H9 (cell line): ENCODE results near the gene ARAP1. TPM values are rescaled to one million over a fixed set of nuclear protein-coding genes. Genes with fewer than 3 reads are reported as not detected.
A peak's percentile ranks its signal among the peaks of the same experiment; 100 is the strongest.

Experiments used
- DNase-seq: peaks from one replicate; pipeline ENCODE4 v3.0.0-alpha.2; 2017
- H2AFZ ChIP-seq: one replicate; pipeline ENCODE4 v1.6.1; 2013; ENCODE audit warnings: mild to moderate bottlenecking, low read length, control low read depth, moderate library complexity
- H2AK5ac ChIP-seq: 2 replicates; pipeline ENCODE4 v1.6.1; 2013; ENCODE audit warnings: low read length, control low read depth, mixed read lengths; ENCODE audit not compliant: insufficient read length
- H2BK120ac ChIP-seq: one replicate; pipeline ENCODE4 v1.6.1; 2013; ENCODE audit warnings: low read depth, mild to moderate bottlenecking, low read length, control low read depth, inconsistent platforms; ENCODE audit not compliant: poor library complexity, severe bottlenecking
- H2BK12ac ChIP-seq: 2 replicates; pipeline ENCODE4 v1.6.1; 2013; ENCODE audit warnings: low read length, control low read depth, mixed read lengths, low read depth; ENCODE audit not compliant: insufficient read length
- H2BK15ac ChIP-seq: 2 replicates; pipeline ENCODE4 v1.6.1; 2013; ENCODE audit warnings: low read depth, low read length, control low read depth
- H2BK20ac ChIP-seq: one replicate; pipeline ENCODE4 v1.6.1; 2013; ENCODE audit warnings: low read depth, mild to moderate bottlenecking, low read length, control low read depth, inconsistent platforms; ENCODE audit not compliant: poor library complexity, severe bottlenecking
- H2BK5ac ChIP-seq: 2 replicates; pipeline ENCODE4 v1.6.1; 2013; ENCODE audit warnings: low read length, control low read depth, mixed read lengths; ENCODE audit not compliant: insufficient read length
- H3K14ac ChIP-seq: 2 replicates; pipeline ENCODE4 v1.6.1; 2013; ENCODE audit warnings: low read length, control low read depth; ENCODE audit not compliant: insufficient read depth
- H3K18ac ChIP-seq: 2 replicates; pipeline ENCODE4 v1.6.1; 2013; ENCODE audit warnings: low read depth, mild to moderate bottlenecking, mixed read lengths, low read length, control low read depth; ENCODE audit not compliant: insufficient read length
- H3K23ac ChIP-seq: 2 replicates; pipeline ENCODE4 v1.6.1; 2013; ENCODE audit warnings: low read length, control low read depth, mixed read lengths, low read depth; ENCODE audit not compliant: insufficient read length
- H3K23me2 ChIP-seq: 2 replicates; pipeline ENCODE4 v1.6.1; 2013; ENCODE audit warnings: low read depth, mild to moderate bottlenecking, mixed read lengths, low read length, control low read depth; ENCODE audit not compliant: insufficient read length, poor library complexity, severe bottlenecking
- H3K27ac ChIP-seq: 2 replicates; pipeline ENCODE4 v1.5.1; 2013; ENCODE audit warnings: low read length, control low read depth, mixed read lengths, low read depth; ENCODE audit not compliant: insufficient read length
- H3K27me3 ChIP-seq: 2 replicates; pipeline ENCODE4 v1.6.1; 2013; ENCODE audit warnings: low read length, control low read depth, inconsistent platforms; ENCODE audit not compliant: insufficient read depth
- H3K4ac ChIP-seq: 2 replicates; pipeline ENCODE4 v1.6.1; 2013; ENCODE audit warnings: low read depth, mild to moderate bottlenecking, control low read depth, inconsistent platforms, low read length, moderate library complexity
- H3K4me1 ChIP-seq: 2 replicates; pipeline ENCODE4 v1.6.1; 2013; ENCODE audit warnings: low read length, control low read depth, inconsistent platforms; ENCODE audit not compliant: insufficient read depth
- H3K4me2 ChIP-seq: 2 replicates; pipeline ENCODE4 v1.6.1; 2013; ENCODE audit warnings: low read length, control low read depth, mixed read lengths; ENCODE audit not compliant: insufficient read length, insufficient read depth
- H3K56ac ChIP-seq: 2 replicates; pipeline ENCODE4 v1.6.1; 2013; ENCODE audit warnings: low read depth, mild to moderate bottlenecking, mixed read lengths, low read length, control low read depth; ENCODE audit not compliant: insufficient read length
- H3K79me1 ChIP-seq: 2 replicates; pipeline ENCODE4 v1.6.1; 2013; ENCODE audit warnings: low read depth, mild to moderate bottlenecking, moderate library complexity, low read length, control low read depth, inconsistent platforms; ENCODE audit not compliant: insufficient read depth, poor library complexity, severe bottlenecking
- H3K79me2 ChIP-seq: 2 replicates; pipeline ENCODE4 v1.6.1; 2013; ENCODE audit warnings: low read length, control low read depth, inconsistent platforms; ENCODE audit not compliant: insufficient read depth
- H3K9ac ChIP-seq: 2 replicates; pipeline ENCODE4 v1.6.1; 2013; ENCODE audit warnings: low read length, control low read depth, mixed read lengths; ENCODE audit not compliant: insufficient read length; ENCODE audit errors: extremely low read depth
- H3K9me3 ChIP-seq: one replicate; pipeline ENCODE4 v1.6.1; 2013; ENCODE audit warnings: low read depth, low read length, inconsistent platforms; ENCODE audit not compliant: control insufficient read depth
- H3T11ph ChIP-seq: one replicate; pipeline ENCODE4 v1.6.1; 2013; ENCODE audit warnings: mild to moderate bottlenecking, low read length, control low read depth, inconsistent platforms
- H4K20me1 ChIP-seq: one replicate; pipeline ENCODE4 v1.6.1; 2013; ENCODE audit not compliant: control insufficient read depth, insufficient read length, insufficient read depth
- H4K5ac ChIP-seq: 2 replicates; pipeline ENCODE4 v1.6.1; 2013; ENCODE audit warnings: low read depth, mild to moderate bottlenecking, mixed read lengths, low read length, control low read depth; ENCODE audit not compliant: insufficient read length
- H4K8ac ChIP-seq: replicated peaks from 2 replicates; pipeline ENCODE4 v1.6.1; 2013; ENCODE audit warnings: low read length, control low read depth, mixed read lengths, low read depth; ENCODE audit not compliant: insufficient read length
- H4K91ac ChIP-seq: 2 replicates; pipeline ENCODE4 v1.6.1; 2013; ENCODE audit warnings: low read depth, mild to moderate bottlenecking, moderate library complexity, mixed read lengths, low read length, control low read depth; ENCODE audit not compliant: insufficient read length
- H3K27ac Mint-ChIP-seq, 3 experiments: 2 replicates in 2 of 3; 3 replicates in 1 of 3; pipeline ENCODE4 v1.8.0; 2020 to 2021; ENCODE audit warnings: mixed read lengths in 3 of 3, mild to moderate bottlenecking in 1 of 3, moderate library complexity in 1 of 3
- H3K27me3 Mint-ChIP-seq: 2 replicates; pipeline ENCODE4 v1.8.0; 2021; ENCODE audit warnings: low read depth, mild to moderate bottlenecking, moderate library complexity, mixed read lengths
- H3K36me3 Mint-ChIP-seq, 3 experiments: 2 replicates in 2 of 3; 3 replicates in 1 of 3; pipeline ENCODE4 v1.8.0; 2020 to 2021; ENCODE audit warnings: low read depth in 3 of 3, mixed read lengths in 3 of 3; ENCODE audit not compliant: insufficient read depth in 1 of 3
- H3K4me1 Mint-ChIP-seq, 2 experiments: 2 replicates each; pipeline ENCODE4 v1.8.0; 2020; ENCODE audit warnings: mixed read lengths in 2 of 2
- H3K4me3 Mint-ChIP-seq, 2 experiments: 2 replicates in 1 of 2; 3 replicates in 1 of 2; pipeline ENCODE4 v1.8.0; 2020 to 2021; ENCODE audit warnings: mild to moderate bottlenecking in 2 of 2, mixed read lengths in 2 of 2, moderate library complexity in 1 of 2
- H3K9me3 Mint-ChIP-seq, 2 experiments: 2 replicates in 1 of 2; 3 replicates in 1 of 2; pipeline ENCODE4 v1.8.0; 2020; ENCODE audit warnings: mild to moderate bottlenecking in 2 of 2, mixed read lengths in 2 of 2, moderate library complexity in 1 of 2
- CTCF ChIP-seq: fragments of 200-600 bp; sonication (generic); conservative IDR thresholded peaks from 3 replicates; pipeline ENCODE4 v1.8.0; 2021; ENCODE audit warnings: antibody characterized with exemption, mild to moderate bottlenecking
- WGBS: extraction: QIAGEN DNeasy Blood & Tissue Kit; methylation state at CpG from one replicate; pipeline ENCODE4 v1.1.7; 2013; ENCODE audit warnings: missing lambda C conversion rate, low lambda C conversion rate, mixed read lengths; ENCODE audit not compliant: insufficient read length; ENCODE audit errors: extremely low coverage; 5-methylcytosine and 5-hydroxymethylcytosine counted together
- total RNA-seq: library from RNA; stranded (reverse); gene quantifications from 2 replicates; pipeline ENCODE4 v1.2.1, GENCODE V29; 2021

Gene ARAP1
- total RNA-seq, 1 experiment from 2014 or later, result 59.4 TPM

- H3K27me3 Mint-ChIP-seq, result no peaks in the 10 kb centered on the region
- Histone ChIP-seq H4K20me1 (peaks cover 6% of the 10 kb centered on the region), H3K18ac (no peak overlapping the region), H4K5ac (no peak overlapping the region), H3K56ac (no peak overlapping the region), H3K23ac (no peak overlapping the region), H2BK120ac (no peak overlapping the region), H2AFZ (no peak overlapping the region), H3K79me2 (no peaks in the 10 kb centered on the region), H3K9me3 (no peaks in the 10 kb centered on the region), H3K4me2 (no peak overlapping the region), H3K27me3 (no peaks in the 10 kb centered on the region), H3K23me2 (peaks cover 3% of the 10 kb centered on the region), H3K4ac (no peak overlapping the region), H3K79me1 (no peaks in the 10 kb centered on the region), H3K9ac (no peak overlapping the region), H3T11ph (no peak overlapping the region), H2AK5ac (no peak overlapping the region), H3K14ac (no peak overlapping the region), H4K8ac (no peak overlapping the region), H2BK12ac (no peak overlapping the region), H2BK15ac (no peak overlapping the region), H3K4me1 (peaks cover 5% of the 10 kb centered on the region; the same call in 1 of the 2 replicates), H2BK20ac (no peak overlapping the region), H2BK5ac (no peak overlapping the region), H4K91ac (no peak overlapping the region), H3K27ac (no peak overlapping the region)
- TF ChIP-seq CTCF, result no peak
- peaks cover 37 to 57% of the 10 kb centered on the region in 2 experiments for H3K4me1 Mint-ChIP-seq
- peaks cover 17 to 52% (median 27%) of the 10 kb centered on the region in 3 experiments for H3K36me3 Mint-ChIP-seq
- no CpG with 5 or more reads among the region's 9 CpGs for WGBS
- H3K4me3 Mint-ChIP-seq, result peak overlapping the region in 1 of 2 experiments; percentile 17; a peak in 2 of 5 replicates
- DNase-seq, result no peak
- H3K27ac Mint-ChIP-seq, result peak overlapping the region in 1 of 3 experiments; percentile 93; a peak in 2 of 7 replicates
- H3K9me3 Mint-ChIP-seq, result no peaks in the 10 kb centered on the region
Measured at GRCh38 chr11:72707032-72707431, 45.2 kb downstream of the ARAP1 start.
